GM19351 (cell line): ENCODE results near the gene PRKCB.

Experiments used
- ATAC-seq: cut with Tn5 transposase; IDR thresholded peaks from one replicate; pipeline ENCODE4 v1.9.1; 2021; ENCODE audit warnings: mild to moderate bottlenecking, moderate library complexity; ENCODE audit not compliant: unreplicated experiment

The PRKCB gene

GRCh38 chr16:23863511-23864422 is 28.0 kb downstream of the PRKCB start:
- peak; percentile 86 for ATAC-seq

GRCh38 chr16:23865853-23866252 is 30.1 kb downstream of the PRKCB start:
- ATAC-seq = no peak

GRCh38 chr16:23866621-23867020 is 30.8 kb downstream of the PRKCB start:
- no peak for ATAC-seq

GRCh38 chr16:23867566-23867965 is 31.8 kb downstream of the PRKCB start:
- no peak for ATAC-seq

GRCh38 chr16:23868136-23868535 is 32.4 kb downstream of the PRKCB start:
- no peak for ATAC-seq

GRCh38 chr16:23869052-23869451 is 33.3 kb downstream of the PRKCB start:
- no peak for ATAC-seq

- no peak for ATAC-seq
Observed at GRCh38 chr16:23871924-23872323, 36.1 kb downstream of the PRKCB start.

- ATAC-seq = no peak
Observed at GRCh38 chr16:23874613-23875294, 39.0 kb downstream of the PRKCB start.

- ATAC-seq = no peak
Observed at GRCh38 chr16:23876256-23876896, 40.6 kb downstream of the PRKCB start.

- ATAC-seq = no peak
Observed at GRCh38 chr16:23877107-23878070, 41.6 kb downstream of the PRKCB start.

GRCh38 chr16:23879735-23880373 is 44.1 kb downstream of the PRKCB start:
- ATAC-seq = no peak

GRCh38 chr16:23889189-23889588 is 53.4 kb downstream of the PRKCB start:
- ATAC-seq = no peak

- no peak for ATAC-seq
Observed at GRCh38 chr16:23893986-23894385, 58.2 kb downstream of the PRKCB start.

- ATAC-seq = no peak
Observed at GRCh38 chr16:23895052-23895451, 59.3 kb downstream of the PRKCB start.

GRCh38 chr16:23896832-23897821 is 61.3 kb downstream of the PRKCB start:
- ATAC-seq = no peak

GRCh38 chr16:23898682-23899430 is 63.1 kb downstream of the PRKCB start:
- no peak for ATAC-seq

GRCh38 chr16:23899869-23900268 is 64.1 kb downstream of the PRKCB start:
- no peak for ATAC-seq
